ENCODE measurements around the gene ALAD.
"Not testable (repeated sequence)": the region's sequence is repeated elsewhere in the genome, so short reads cannot be mapped to it uniquely, and the experiment has no call there.

The ALAD gene

GRCh38 chr9:113373256-113373655 is 27.8 kb downstream of the ALAD start:
- no peak overlapping the region for H3K4me3 ChIP-seq (ENCODE audit: control insufficient read depth, low read depth, low read length)
- no peak for TF ChIP-seq CTCF (IDR thresholded peaks at IDR 0.05; ENCODE audit: control insufficient read depth, insufficient read depth, low read depth, low read length, missing control alignments)
- DNase-seq (ENCODE audit: low read depth): no peak

GRCh38 chr9:113372059-113372458 is 29.0 kb downstream of the ALAD start:
- no peak for TF ChIP-seq CTCF (IDR thresholded peaks at IDR 0.05; ENCODE audit: control insufficient read depth, insufficient read depth, low read depth, low read length, missing control alignments)
- H3K4me3 ChIP-seq (ENCODE audit: control insufficient read depth, low read depth, low read length): no peak overlapping the region
- DNase-seq (ENCODE audit: low read depth): no peak

DNA sequence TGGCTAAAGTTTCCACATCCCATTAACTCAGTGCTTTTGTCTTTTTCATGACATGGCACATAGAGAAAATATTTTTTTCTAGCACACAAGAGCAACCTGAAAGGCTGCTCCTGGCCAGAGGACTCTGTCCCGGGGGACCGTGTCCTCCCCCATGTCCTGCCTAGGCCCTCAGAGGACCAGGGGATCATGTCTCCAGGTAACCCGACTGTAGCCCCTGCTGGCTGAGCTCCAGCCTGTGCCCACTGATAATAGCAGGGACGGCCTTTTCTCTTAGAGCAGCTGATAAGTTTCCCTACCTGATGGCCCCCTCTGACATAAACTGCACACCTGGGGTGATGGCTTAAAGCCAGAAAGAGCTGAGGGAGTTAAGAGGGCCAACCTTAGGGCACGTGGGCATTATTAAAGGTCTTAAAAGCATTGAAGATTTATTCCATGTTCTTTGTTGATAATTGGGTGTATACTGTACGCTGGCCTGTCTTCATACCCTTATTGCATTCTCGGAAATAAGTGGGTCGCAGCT is 30.2 kb downstream of the ALAD start:
- H3K4me3 ChIP-seq (ENCODE audit: control insufficient read depth, low read depth, low read length): no peak overlapping the region
- DNase-seq (ENCODE audit: low read depth): no peak
- TF ChIP-seq CTCF (IDR thresholded peaks at IDR 0.05; ENCODE audit: control insufficient read depth, insufficient read depth, low read depth, low read length, missing control alignments): no peak

GRCh38 chr9:113369855-113370140 is 31.3 kb downstream of the ALAD start:
- TF ChIP-seq CTCF (IDR thresholded peaks at IDR 0.05; ENCODE audit: control insufficient read depth, insufficient read depth, low read depth, low read length, missing control alignments): no peak
- no peak for DNase-seq (ENCODE audit: low read depth)
- H3K4me3 ChIP-seq (ENCODE audit: control insufficient read depth, low read depth, low read length): no peak overlapping the region

DNA sequence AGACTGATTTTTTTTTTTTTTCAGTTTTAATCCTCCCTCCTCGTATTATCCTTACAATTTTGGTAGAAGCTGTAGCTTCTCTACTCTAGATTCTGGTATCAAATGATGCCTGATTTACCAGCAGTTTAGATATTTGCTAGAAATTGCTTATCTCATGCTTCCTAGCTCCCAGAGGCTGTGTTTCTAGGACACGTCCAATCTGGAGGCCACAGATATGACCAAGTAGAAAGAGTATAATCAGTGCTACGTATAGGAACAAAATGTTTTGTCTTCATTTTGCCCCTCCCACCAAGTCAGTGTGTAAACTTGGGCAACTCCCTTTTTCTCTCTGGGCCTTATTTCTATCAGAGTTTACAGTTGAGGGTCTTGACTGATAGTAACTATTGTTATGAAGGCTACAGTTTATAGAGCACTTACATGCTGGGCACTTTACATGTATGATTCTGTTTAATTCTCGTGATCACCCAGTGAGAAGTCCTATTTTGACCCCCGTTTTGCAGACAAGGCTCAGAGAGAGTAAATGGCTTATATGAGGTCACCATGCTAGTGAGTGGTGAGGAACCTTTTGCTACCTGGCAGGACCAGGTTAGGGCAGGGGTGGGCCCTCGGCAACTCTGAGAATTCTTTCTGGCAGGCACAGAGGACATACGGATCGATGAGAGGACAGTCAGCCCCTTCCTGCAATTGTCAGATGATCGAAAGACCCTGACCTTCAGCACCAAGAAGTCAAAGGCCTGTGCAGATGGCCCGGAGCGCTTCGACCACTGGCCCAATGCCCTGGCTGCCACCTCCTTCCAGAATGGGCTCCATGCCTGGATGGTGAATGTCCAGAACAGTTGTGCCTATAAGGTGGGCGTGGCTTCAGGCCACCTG is 31.9 kb downstream of the ALAD start:
- no peak for TF ChIP-seq CTCF (IDR thresholded peaks at IDR 0.05; ENCODE audit: control insufficient read depth, insufficient read depth, low read depth, low read length, missing control alignments)
- no peak overlapping the region for H3K4me3 ChIP-seq (ENCODE audit: control insufficient read depth, low read depth, low read length)
- no peak for DNase-seq (ENCODE audit: low read depth)

DNA sequence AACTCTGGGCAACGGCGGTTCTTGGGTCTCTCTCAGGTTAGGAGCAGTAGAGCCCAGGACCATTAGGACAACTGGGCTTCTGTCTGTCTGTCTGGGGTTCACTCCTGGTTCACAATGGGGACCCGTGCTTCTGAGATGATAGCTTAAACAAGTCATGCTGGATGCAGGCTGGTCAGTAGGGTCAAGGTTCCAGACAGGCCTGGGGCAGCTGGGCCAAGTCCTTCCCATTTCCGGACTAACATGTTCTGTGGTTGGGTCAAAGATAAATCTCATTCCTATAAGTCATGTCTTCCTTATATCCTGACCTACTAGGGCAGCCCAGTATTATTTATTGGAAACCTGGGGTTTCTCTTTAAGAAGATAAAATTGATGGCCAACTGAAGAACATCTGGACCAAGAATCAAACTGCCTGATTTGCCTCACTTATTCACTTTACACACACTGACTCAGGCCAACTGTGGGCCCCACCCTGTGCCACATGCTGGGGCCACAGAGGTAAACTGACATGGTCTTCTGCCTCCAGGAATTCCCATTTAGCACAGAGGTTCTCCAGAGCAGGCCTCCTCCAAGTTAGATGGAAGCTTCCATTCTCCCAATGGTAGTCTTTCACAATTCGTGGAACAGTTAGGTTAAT is 32.6 kb downstream of the ALAD start:
- TF ChIP-seq CTCF (IDR thresholded peaks at IDR 0.05; ENCODE audit: control insufficient read depth, insufficient read depth, low read depth, low read length, missing control alignments): no peak
- no peak for DNase-seq (ENCODE audit: low read depth)
- H3K4me3 ChIP-seq (ENCODE audit: control insufficient read depth, low read depth, low read length): no peak overlapping the region

DNA sequence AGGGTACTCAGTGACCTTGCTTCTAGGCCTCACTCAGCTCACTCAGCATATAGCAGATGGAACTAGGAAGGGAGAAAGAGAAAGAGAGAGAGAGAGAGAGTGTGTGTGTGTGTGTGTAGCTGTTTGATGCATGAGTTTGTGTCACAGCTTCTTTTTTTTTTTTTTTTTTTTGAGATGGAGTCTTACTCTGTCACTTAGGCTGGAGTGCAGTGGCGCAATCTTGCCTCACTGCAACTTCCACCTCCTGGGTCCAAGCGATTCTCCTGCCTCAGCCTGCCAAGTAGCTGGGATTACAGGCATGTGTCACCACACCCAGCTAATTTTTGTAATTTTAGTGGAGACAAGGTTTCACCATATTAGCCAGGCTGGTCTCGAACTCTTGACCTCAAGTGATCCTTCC is 35.4 kb downstream of the ALAD start:
- DNase-seq (ENCODE audit: low read depth); H3K4me3 ChIP-seq (ENCODE audit: control insufficient read depth, low read depth, low read length): not testable (repeated sequence)

All from AG09309 (cell line).